Astrocyte (in vitro differentiated cells and primary cell): ENCODE data around the gene FBP2. TPM values are rescaled to one million over a fixed set of nuclear protein-coding genes. Genes with fewer than 3 reads are reported as not detected.

ENCODE experiments used
- DNase-seq: peaks from one replicate; pipeline ENCODE4 v3.0.0-alpha.2; 2010; ENCODE audit warnings: low read depth
- FAIRE-seq: peaks from 2 replicates; lab custom pipeline; 2011; peaks lifted over from hg19 to GRCh38; lab: Jason Lieb, UNC
- H2AFZ ChIP-seq: 2 replicates; pipeline ENCODE4 v1.6.0; 2012; ENCODE audit warnings: low read depth, low read length, inconsistent platforms
- H3K27ac ChIP-seq: 2 replicates; pipeline ENCODE4 v1.5.1; 2011; ENCODE audit warnings: low read depth, low read length, inconsistent platforms
- H3K27me3 ChIP-seq: 2 replicates; pipeline ENCODE4 v1.6.0; 2011; ENCODE audit warnings: low read length, inconsistent platforms; ENCODE audit not compliant: insufficient read depth
- H3K36me3 ChIP-seq: 2 replicates; pipeline ENCODE4 v1.5.1; 2011; ENCODE audit warnings: low read length, inconsistent platforms; ENCODE audit not compliant: insufficient read depth
- H3K4me1 ChIP-seq: 2 replicates; pipeline ENCODE4 v1.5.1; 2011; ENCODE audit warnings: low read length, inconsistent platforms; ENCODE audit not compliant: insufficient read depth
- H3K4me2 ChIP-seq: 2 replicates; pipeline ENCODE4 v1.6.0; 2012; ENCODE audit warnings: low read length, inconsistent platforms
- H3K4me3 ChIP-seq: 2 replicates; pipeline ENCODE4 v1.5.1; 2011; ENCODE audit warnings: low read depth, mild to moderate bottlenecking, low read length, inconsistent platforms; ENCODE audit not compliant: insufficient read depth
- H3K79me2 ChIP-seq: 2 replicates; pipeline ENCODE4 v1.6.0; 2012; ENCODE audit warnings: mild to moderate bottlenecking, low read length, inconsistent platforms; ENCODE audit not compliant: insufficient read depth
- H3K9ac ChIP-seq: 2 replicates; pipeline ENCODE4 v1.6.0; 2012; ENCODE audit warnings: mild to moderate bottlenecking, low read length, inconsistent platforms
- H3K9me3 ChIP-seq: 2 replicates; pipeline ENCODE4 v1.5.1; 2012; ENCODE audit warnings: low read depth, mild to moderate bottlenecking, low read length, inconsistent platforms; ENCODE audit not compliant: insufficient read depth
- H4K20me1 ChIP-seq: 2 replicates; pipeline ENCODE4 v1.6.0; 2012; ENCODE audit warnings: low read length, inconsistent platforms; ENCODE audit not compliant: insufficient read depth
- H3K27ac Mint-ChIP-seq: one replicate; pipeline ENCODE4 v1.8.0; 2021; ENCODE audit warnings: mild to moderate bottlenecking, mixed read lengths; ENCODE audit not compliant: unreplicated experiment
- H3K27me3 Mint-ChIP-seq: one replicate; pipeline ENCODE4 v1.8.0; 2021; ENCODE audit warnings: low read depth, mixed read lengths; ENCODE audit not compliant: unreplicated experiment
- H3K36me3 Mint-ChIP-seq: one replicate; pipeline ENCODE4 v1.8.0; 2021; ENCODE audit warnings: low read depth, mixed read lengths; ENCODE audit not compliant: unreplicated experiment
- H3K4me1 Mint-ChIP-seq: one replicate; pipeline ENCODE4 v1.8.0; 2021; ENCODE audit warnings: low read depth, mixed read lengths; ENCODE audit not compliant: unreplicated experiment
- H3K4me3 Mint-ChIP-seq: one replicate; pipeline ENCODE4 v1.8.0; 2021; ENCODE audit warnings: mild to moderate bottlenecking, moderate library complexity, mixed read lengths; ENCODE audit not compliant: unreplicated experiment
- H3K9me3 Mint-ChIP-seq: one replicate; pipeline ENCODE4 v1.8.0; 2021; ENCODE audit warnings: mild to moderate bottlenecking, mixed read lengths; ENCODE audit not compliant: unreplicated experiment
- CTCF ChIP-seq: IDR thresholded peaks from 2 replicates; pipeline ENCODE4 v1.5.1; 2011; ENCODE audit warnings: low read depth, mild to moderate bottlenecking, inconsistent platforms, low read length, moderate library complexity; ENCODE audit not compliant: insufficient read depth
- EZH2 ChIP-seq: IDR thresholded peaks from 2 replicates; pipeline ENCODE4 v1.6.1; 2012; ENCODE audit warnings: mild to moderate bottlenecking, low read length, inconsistent platforms; ENCODE audit not compliant: insufficient read depth
- total RNA-seq: library from RNA; stranded (reverse); gene quantifications from 2 replicates; pipeline ENCODE4 v1.2.1, GENCODE V29; 2021

Gene FBP2
- total RNA-seq, 1 donor from 2014 or later = not detected

GRCh38 chr9:94603259-94604160 is 9.9 kb upstream of the FBP2 start:
- DNase-seq (peak; percentile 49), FAIRE-seq (no peak)
- Mint-ChIP-seq H3K36me3 (no peaks in the 10 kb centered on the region), H3K27me3 (peaks cover 27% of the 10 kb centered on the region), H3K4me3 (no peak overlapping the region), H3K4me1 (peaks cover 2% of the 10 kb centered on the region), H3K27ac (no peak overlapping the region), H3K9me3 (no peaks in the 10 kb centered on the region)
- Histone ChIP-seq H3K79me2 (no peaks in the 10 kb centered on the region), H4K20me1 (no peaks in the 10 kb centered on the region), H3K4me3 (no peak overlapping the region), H2AFZ (peak overlapping the region; percentile 13), H3K9me3 (no peaks in the 10 kb centered on the region), H3K4me1 (no peaks in the 10 kb centered on the region), H3K4me2 (peak overlapping the region; percentile 46), H3K36me3 (no peaks in the 10 kb centered on the region), H3K9ac (no peak overlapping the region), H3K27me3 (peaks cover 20% of the 10 kb centered on the region), H3K27ac (no peak overlapping the region)
- no peak for TF ChIP-seq EZH2
- TF ChIP-seq CTCF = peak; percentile 49

- no peak overlapping the region for H3K4me3 Mint-ChIP-seq
- no peak for FAIRE-seq
These were observed 9.0 kb upstream of the FBP2 start for GRCh38 chr9:94602666-94603065.

More at GRCh38 chr9:94602666-94603065, 9.0 kb upstream of the FBP2 start:
- no peak overlapping the region for H3K27ac ChIP-seq
- no peaks in the 10 kb centered on the region for H3K36me3 Mint-ChIP-seq
- no peak overlapping the region for H3K4me2 ChIP-seq
- H3K27ac Mint-ChIP-seq = no peak overlapping the region
- H3K9me3 Mint-ChIP-seq = peaks cover 1% of the 10 kb centered on the region
- no peak overlapping the region for H3K4me3 ChIP-seq
- no peaks in the 10 kb centered on the region for H3K4me1 Mint-ChIP-seq
- peaks cover 27% of the 10 kb centered on the region for H3K27me3 Mint-ChIP-seq
- H3K79me2 ChIP-seq = no peaks in the 10 kb centered on the region
- no peaks in the 10 kb centered on the region for H3K9me3 ChIP-seq
- no peaks in the 10 kb centered on the region for H4K20me1 ChIP-seq
- no peak overlapping the region for H3K9ac ChIP-seq
- peaks cover 20% of the 10 kb centered on the region for H3K27me3 ChIP-seq
- H3K36me3 ChIP-seq = no peaks in the 10 kb centered on the region
- no peak for TF ChIP-seq CTCF
- TF ChIP-seq EZH2 = no peak
- H3K4me1 ChIP-seq = no peaks in the 10 kb centered on the region
- no peak overlapping the region for H2AFZ ChIP-seq
- DNase-seq = no peak
